HepG2 (cell line): ENCODE results near the gene FBXW2.

Experiments used
- EZH2 ChIP-seq: conservative IDR thresholded peaks from 2 replicates; pipeline ENCODE4 v1.6.1; 2012; ENCODE audit warnings: mild to moderate bottlenecking, low read depth, low read length, moderate library complexity
- FOXO4 ChIP-seq: sonication (generic); formaldehyde crosslinking; conservative IDR thresholded peaks from 2 replicates; pipeline ENCODE4 v1.8.1; 2023; ENCODE audit warnings: missing genetic modification reagents
- MEIS1 ChIP-seq: sonication (generic); formaldehyde crosslinking; IDR thresholded peaks from 2 replicates; pipeline ENCODE4 v1.9.0; 2021; ENCODE audit warnings: mild to moderate bottlenecking, missing genetic modification reagents, moderate library complexity, borderline replicate concordance
- ZNF274 ChIP-seq: sonication (generic); formaldehyde crosslinking; IDR thresholded peaks from 2 replicates; pipeline ENCODE4 v1.5.1; 2020; ENCODE audit warnings: mild to moderate bottlenecking, missing genetic modification reagents
- ZNF282 ChIP-seq: fragments of 450-650 bp; IDR thresholded peaks from 2 replicates; pipeline ENCODE4 v1.6.1; 2018; ENCODE audit not compliant: partially characterized antibody
- ZNF317 ChIP-seq: sonication (generic); formaldehyde crosslinking; IDR thresholded peaks from 2 replicates; pipeline ENCODE4 v1.5.0; 2020; ENCODE audit warnings: mild to moderate bottlenecking, missing genetic modification reagents

GRCh38 chr9:120730654-120731514 lies 62.3 kb downstream of the FBXW2 start:
- TF ChIP-seq ZNF282 (no peak), MEIS1 (CRISPR knock-in tag) (no peak), ZNF274 (no peak), EZH2 (no peak), FOXO4 (no peak), ZNF317 (CRISPR knock-in tag) (no peak)
